HEK293 (cell line): Measurements from ENCODE around the gene DHRS12.

Source experiments
- SETDB1 ChIP-seq: IDR thresholded peaks from one replicate; pipeline ENCODE4 v1.6.1; 2017; ENCODE audit warnings: mild to moderate bottlenecking, low read length, moderate library complexity, mixed read lengths; ENCODE audit not compliant: insufficient read length
- TCF7L2 ChIP-seq: IDR thresholded peaks from 2 replicates; pipeline ENCODE4 v1.6.1; 2011; ENCODE audit warnings: low read depth, mild to moderate bottlenecking, inconsistent platforms, low read length, moderate library complexity, borderline replicate concordance
- YY1 ChIP-seq: fragments of 450-650 bp; formaldehyde crosslinking; IDR thresholded peaks from 2 replicates; pipeline ENCODE4 v1.5.1; 2018; ENCODE audit warnings: missing biosample characterization, missing genetic modification characterization
- ZNF311 ChIP-seq: fragments of 450-650 bp; formaldehyde crosslinking; IDR thresholded peaks from 2 replicates; pipeline ENCODE4 v1.5.1; 2017; ENCODE audit warnings: missing biosample characterization, missing genetic modification characterization, borderline replicate concordance
- TF ChIP-seq, protein P1 (sequence below): fragments of 450-650 bp; formaldehyde crosslinking; IDR thresholded peaks from 2 replicates; pipeline ENCODE4 v1.5.1; 2016; ENCODE audit warnings: missing biosample characterization, missing genetic modification characterization

DNA sequence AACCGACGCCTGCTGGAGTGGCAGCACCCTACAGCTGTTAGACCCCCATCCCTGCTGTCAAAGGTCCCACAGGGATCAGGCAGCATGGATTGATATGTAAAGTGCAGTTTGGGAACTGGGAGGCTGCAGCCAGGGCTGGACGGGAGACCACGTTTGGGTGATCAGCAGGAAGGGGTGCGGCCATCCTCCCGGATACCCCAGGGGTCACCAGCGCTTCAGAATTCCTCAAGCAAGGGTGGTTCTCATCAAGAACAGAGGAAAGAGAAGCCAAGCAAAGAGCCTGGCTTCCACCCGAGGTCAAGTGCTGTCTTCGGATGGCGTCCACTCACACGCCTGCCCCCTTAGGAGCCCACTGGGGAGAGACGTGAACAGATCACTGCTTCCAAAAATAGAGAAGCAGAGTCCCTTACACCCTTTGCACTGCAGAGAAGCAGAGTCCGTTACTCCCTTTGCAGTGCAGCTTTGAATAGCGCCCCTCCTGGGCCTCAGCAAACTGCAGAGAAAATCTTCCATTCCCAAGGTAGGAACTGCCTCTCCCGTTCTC lies 35.5 kb downstream of the DHRS12 start:
- no peak for TF ChIP-seq TCF7L2
- no peak for TF ChIP-seq YY1
- TF ChIP-seq SETDB1 = no peak
- no peak for TF ChIP-seq ZNF311
- TF ChIP-seq, protein P1, sequence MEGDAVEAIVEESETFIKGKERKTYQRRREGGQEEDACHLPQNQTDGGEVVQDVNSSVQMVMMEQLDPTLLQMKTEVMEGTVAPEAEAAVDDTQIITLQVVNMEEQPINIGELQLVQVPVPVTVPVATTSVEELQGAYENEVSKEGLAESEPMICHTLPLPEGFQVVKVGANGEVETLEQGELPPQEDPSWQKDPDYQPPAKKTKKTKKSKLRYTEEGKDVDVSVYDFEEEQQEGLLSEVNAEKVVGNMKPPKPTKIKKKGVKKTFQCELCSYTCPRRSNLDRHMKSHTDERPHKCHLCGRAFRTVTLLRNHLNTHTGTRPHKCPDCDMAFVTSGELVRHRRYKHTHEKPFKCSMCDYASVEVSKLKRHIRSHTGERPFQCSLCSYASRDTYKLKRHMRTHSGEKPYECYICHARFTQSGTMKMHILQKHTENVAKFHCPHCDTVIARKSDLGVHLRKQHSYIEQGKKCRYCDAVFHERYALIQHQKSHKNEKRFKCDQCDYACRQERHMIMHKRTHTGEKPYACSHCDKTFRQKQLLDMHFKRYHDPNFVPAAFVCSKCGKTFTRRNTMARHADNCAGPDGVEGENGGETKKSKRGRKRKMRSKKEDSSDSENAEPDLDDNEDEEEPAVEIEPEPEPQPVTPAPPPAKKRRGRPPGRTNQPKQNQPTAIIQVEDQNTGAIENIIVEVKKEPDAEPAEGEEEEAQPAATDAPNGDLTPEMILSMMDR (tag by site-specific recombination) = no peak
